Fibroblast of skin of abdomen (primary cell): ENCODE data around the gene ADAMTS16.

ENCODE experiments used
- DNase-seq: peaks from one replicate; pipeline ENCODE4 v3.0.0-alpha.2; 2013

The ADAMTS16 gene

GRCh38 chr5:5288201-5288600 is 148.1 kb downstream of the ADAMTS16 start:
- peak; percentile 67 for DNase-seq

GRCh38 chr5:5289537-5289936 is 149.4 kb downstream of the ADAMTS16 start:
- DNase-seq: no peak

GRCh38 chr5:5290674-5291334 is 150.7 kb downstream of the ADAMTS16 start:
- no peak for DNase-seq

- peak; percentile 51 for DNase-seq
Measured at GRCh38 chr5:5291357-5291756, 151.2 kb downstream of the ADAMTS16 start.

- no peak for DNase-seq
Measured at GRCh38 chr5:5293029-5293428, 152.9 kb downstream of the ADAMTS16 start.

GRCh38 chr5:5294429-5294828 is 154.3 kb downstream of the ADAMTS16 start:
- no peak for DNase-seq

- no peak for DNase-seq
Measured at GRCh38 chr5:5295351-5295750, 155.2 kb downstream of the ADAMTS16 start.

GRCh38 chr5:5296051-5296450 is 155.9 kb downstream of the ADAMTS16 start:
- DNase-seq: no peak

GRCh38 chr5:5297432-5298067 is 157.4 kb downstream of the ADAMTS16 start:
- no peak for DNase-seq

- DNase-seq: no peak
Measured at GRCh38 chr5:5298068-5298633, 158.0 kb downstream of the ADAMTS16 start.

GRCh38 chr5:5298841-5299541 is 158.9 kb downstream of the ADAMTS16 start:
- DNase-seq: no peak

GRCh38 chr5:5301176-5301575 is 161.0 kb downstream of the ADAMTS16 start:
- DNase-seq: no peak

GRCh38 chr5:5302201-5302600 is 162.1 kb downstream of the ADAMTS16 start:
- no peak for DNase-seq

GRCh38 chr5:5303242-5303641 is 163.1 kb downstream of the ADAMTS16 start:
- DNase-seq: no peak

GRCh38 chr5:5304361-5305020 is 164.4 kb downstream of the ADAMTS16 start:
- peak; percentile 21 for DNase-seq

GRCh38 chr5:5306696-5307095 is 166.6 kb downstream of the ADAMTS16 start:
- DNase-seq: peak; percentile 91

- DNase-seq: no peak
Measured at GRCh38 chr5:5308319-5308718, 168.2 kb downstream of the ADAMTS16 start.

GRCh38 chr5:5309645-5310044 is 169.5 kb downstream of the ADAMTS16 start:
- no peak for DNase-seq

GRCh38 chr5:5313101-5313635 is 173.0 kb downstream of the ADAMTS16 start:
- DNase-seq: peak; percentile 44

GRCh38 chr5:5314166-5314565 is 174.0 kb downstream of the ADAMTS16 start:
- DNase-seq: no peak

GRCh38 chr5:5314626-5315025 is 174.5 kb downstream of the ADAMTS16 start:
- no peak for DNase-seq
